ENCODE results near the gene RERE.
A peak's percentile ranks its signal among the peaks of the same experiment; 100 is the strongest.

Gene RERE

GRCh38 chr1:8702850-8703810 is 114.3 kb downstream of the RERE start:
- Histone ChIP-seq H3K4me2 (ENCODE audit: low read length) (peak overlapping the region; percentile 70), H3K27ac (ENCODE audit: low read depth, low read length) (no peak overlapping the region), H3K9me3 (ENCODE audit: control insufficient read depth, insufficient read depth, low read length) (no peaks in the 10 kb centered on the region), H3K9me2 (replicated peaks; ENCODE audit: control insufficient read depth, low read length) (no peaks in the 10 kb centered on the region), H4K20me1 (ENCODE audit: control insufficient read depth, insufficient read depth, low read depth, low read length) (peaks cover 28% of the 10 kb centered on the region), H3K79me2 (ENCODE audit: control insufficient read depth, low read length) (peaks cover 54% of the 10 kb centered on the region), H3K4me1 (ENCODE audit: control insufficient read depth, low read length) (peaks cover 47% of the 10 kb centered on the region), H3K27me3 (ENCODE audit: control insufficient read depth, low read length) (peaks cover 18% of the 10 kb centered on the region), H3F3A (ENCODE audit: control insufficient read depth, insufficient read depth) (peaks cover 26% of the 10 kb centered on the region), H3K36me3 (ENCODE audit: control insufficient read depth, low read length) (no peaks in the 10 kb centered on the region), H3K4me3 (ENCODE audit: low read length) (peak overlapping the region; percentile 73)
- TF ChIP-seq CTCF (IDR thresholded peaks at IDR 0.05; ENCODE audit: low read depth, low read length, poor library complexity, severe bottlenecking) (no peak), EZH2phosphoT487 (IDR thresholded peaks at IDR 0.05; ENCODE audit: borderline replicate concordance, low read length) (peak; percentile 66; the same call in 1 of the 2 replicates)

- Histone ChIP-seq H3K4me3 (ENCODE audit: low read length) (peak overlapping the region; percentile 73), H3K4me2 (ENCODE audit: low read length) (peak overlapping the region; percentile 70), H3F3A (ENCODE audit: control insufficient read depth, insufficient read depth) (peaks cover 26% of the 10 kb centered on the region), H3K9me3 (ENCODE audit: control insufficient read depth, insufficient read depth, low read length) (no peaks in the 10 kb centered on the region), H3K27me3 (ENCODE audit: control insufficient read depth, low read length) (peaks cover 18% of the 10 kb centered on the region), H3K27ac (ENCODE audit: low read depth, low read length) (no peak overlapping the region), H3K4me1 (ENCODE audit: control insufficient read depth, low read length) (peaks cover 47% of the 10 kb centered on the region), H3K9me2 (replicated peaks; ENCODE audit: control insufficient read depth, low read length) (no peaks in the 10 kb centered on the region), H3K36me3 (ENCODE audit: control insufficient read depth, low read length) (no peaks in the 10 kb centered on the region), H3K79me2 (ENCODE audit: control insufficient read depth, low read length) (peaks cover 56% of the 10 kb centered on the region), H4K20me1 (ENCODE audit: control insufficient read depth, insufficient read depth, low read depth, low read length) (peaks cover 28% of the 10 kb centered on the region)
- TF ChIP-seq EZH2phosphoT487 (IDR thresholded peaks at IDR 0.05; ENCODE audit: borderline replicate concordance, low read length): no peak
- TF ChIP-seq CTCF (IDR thresholded peaks at IDR 0.05; ENCODE audit: low read depth, low read length, poor library complexity, severe bottlenecking): no peak
Observed at GRCh38 chr1:8702472-8702849, 115.0 kb downstream of the RERE start.

GRCh38 chr1:8701794-8702471 is 115.5 kb downstream of the RERE start:
- Histone ChIP-seq H3K27me3 (ENCODE audit: control insufficient read depth, low read length) (peaks cover 18% of the 10 kb centered on the region), H4K20me1 (ENCODE audit: control insufficient read depth, insufficient read depth, low read depth, low read length) (peaks cover 28% of the 10 kb centered on the region), H3K9me2 (replicated peaks; ENCODE audit: control insufficient read depth, low read length) (no peaks in the 10 kb centered on the region), H3K4me3 (ENCODE audit: low read length) (peak overlapping the region; percentile 73), H3K9me3 (ENCODE audit: control insufficient read depth, insufficient read depth, low read length) (no peaks in the 10 kb centered on the region), H3K4me1 (ENCODE audit: control insufficient read depth, low read length) (peaks cover 47% of the 10 kb centered on the region), H3K79me2 (ENCODE audit: control insufficient read depth, low read length) (peaks cover 54% of the 10 kb centered on the region), H3K27ac (ENCODE audit: low read depth, low read length) (peak overlapping the region; percentile 42), H3F3A (ENCODE audit: control insufficient read depth, insufficient read depth) (peaks cover 26% of the 10 kb centered on the region), H3K36me3 (ENCODE audit: control insufficient read depth, low read length) (no peaks in the 10 kb centered on the region), H3K4me2 (ENCODE audit: low read length) (peak overlapping the region; percentile 70)
- TF ChIP-seq CTCF (IDR thresholded peaks at IDR 0.05; ENCODE audit: low read depth, low read length, poor library complexity, severe bottlenecking): no peak
- peak; percentile 97; the same call in 1 of the 2 replicates for TF ChIP-seq EZH2phosphoT487 (IDR thresholded peaks at IDR 0.05; ENCODE audit: borderline replicate concordance, low read length)
